ENCODE data around the gene RGS9.

- no peak for TF ChIP-seq GATA1 (IDR thresholded peaks at IDR 0.05; ENCODE audit: low read depth, low read length)
- no peak for TF ChIP-seq POLR2A (IDR thresholded peaks at IDR 0.05; ENCODE audit: low read length)
Measured at GRCh38 chr17:65193305-65193704, 56.1 kb downstream of the RGS9 start.

All from erythroblast (primary cell).